HuH-7.5 (cell line): Measurements from ENCODE around the gene IGSF11.
"Not testable (repeated sequence)": the region's sequence is repeated elsewhere in the genome, so short reads cannot be mapped to it uniquely, and the experiment has no call there.

ENCODE experiments used
- DNase-seq: peaks from one replicate; pipeline ENCODE4 v3.0.0; 2011; ENCODE audit warnings: low spot score

The IGSF11 gene

DNA sequence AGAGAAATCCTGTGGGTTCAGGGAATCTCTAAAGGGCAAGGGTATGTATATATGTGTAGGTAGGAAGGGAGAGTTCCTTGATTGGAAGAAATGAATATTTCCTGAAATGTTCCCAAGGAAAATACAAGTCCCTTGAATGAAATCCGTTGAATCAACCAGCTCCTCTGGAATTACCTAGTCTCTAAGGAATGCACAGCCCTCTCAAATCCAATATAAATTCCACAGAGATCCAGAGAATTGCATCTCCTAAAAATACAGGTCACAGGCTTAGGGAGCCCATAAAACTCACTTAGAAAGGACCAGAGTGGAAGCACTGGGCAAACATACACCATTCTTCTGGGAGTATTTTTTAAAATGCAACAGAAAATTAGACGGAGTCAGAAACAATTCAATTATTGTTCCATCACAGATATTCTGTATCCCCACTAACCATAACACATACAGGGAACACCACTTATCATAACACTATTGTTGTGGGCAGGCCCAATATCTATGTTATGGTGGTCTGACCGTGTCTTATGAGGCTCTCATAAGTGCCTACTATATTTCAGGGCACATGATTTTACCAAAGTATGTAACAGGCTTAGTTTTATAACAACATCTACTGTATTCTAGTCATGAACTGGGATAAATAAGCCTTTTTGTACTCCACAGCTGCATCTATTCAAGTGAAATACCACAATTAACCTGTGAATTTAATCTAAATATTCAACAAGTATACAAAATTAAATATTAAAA lies 43.7 kb downstream of the IGSF11 start:
- no peak for DNase-seq

DNA sequence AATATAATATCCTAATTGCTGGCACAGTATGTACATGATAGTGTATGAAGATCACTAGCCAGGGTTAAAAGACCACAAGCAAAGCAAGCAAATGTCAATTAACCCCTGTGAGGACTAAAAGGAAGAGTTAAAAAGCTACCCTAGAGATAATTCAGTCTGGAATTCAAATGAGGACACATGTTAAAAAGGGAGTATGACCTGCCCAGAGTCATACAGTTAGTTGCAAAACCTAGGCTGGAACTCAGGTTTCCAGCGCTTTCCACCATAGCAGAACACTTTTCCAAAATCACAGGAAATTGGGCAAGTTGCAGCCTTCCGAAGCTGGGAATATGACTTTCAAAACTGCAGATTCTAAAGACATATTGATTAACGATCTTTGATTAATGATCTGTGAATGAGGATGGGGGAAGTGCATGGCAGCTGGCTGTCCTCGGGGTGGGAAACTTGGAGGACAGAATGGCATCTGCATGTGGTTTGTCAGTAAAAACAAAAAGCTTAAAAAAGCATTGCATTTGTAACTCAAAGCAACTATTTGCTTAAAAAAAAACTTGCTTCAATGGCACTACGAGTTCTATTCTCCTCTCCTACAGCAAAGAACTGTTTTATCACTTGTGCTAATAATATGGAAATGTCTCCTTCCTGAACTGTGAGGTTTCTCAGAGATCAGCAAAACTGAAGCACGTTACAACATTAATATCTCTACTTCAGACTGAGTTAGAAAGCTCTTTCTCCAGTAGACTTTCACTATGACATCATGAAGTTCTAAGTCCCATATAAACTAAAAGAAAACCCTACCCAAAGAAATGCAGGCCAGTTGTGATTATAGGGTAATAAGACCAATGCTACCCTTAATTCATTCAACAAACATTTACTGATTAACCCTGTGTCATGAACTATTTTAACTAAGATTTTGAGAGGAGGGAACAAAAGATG lies 46.2 kb downstream of the IGSF11 start:
- DNase-seq = no peak

DNA sequence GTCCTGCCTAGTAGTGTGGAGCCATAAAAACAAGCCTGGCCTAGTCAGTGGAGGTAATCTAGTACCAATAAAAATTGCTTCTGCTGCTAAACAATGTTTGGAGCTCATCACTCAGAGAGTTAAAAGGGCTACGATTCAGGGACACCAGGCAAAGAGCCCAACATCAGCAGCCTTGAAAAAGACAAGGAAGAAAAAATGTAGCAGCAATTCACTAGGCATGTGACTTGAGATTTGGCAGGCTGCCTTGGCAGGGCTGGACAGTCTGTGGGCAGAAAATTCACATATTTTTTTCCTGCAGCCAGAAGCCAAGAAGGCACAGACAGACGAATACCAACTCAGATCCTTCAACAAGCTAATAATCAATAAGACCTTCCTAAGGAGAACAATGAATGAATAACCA lies 47.2 kb downstream of the IGSF11 start:
- DNase-seq = no peak

DNA sequence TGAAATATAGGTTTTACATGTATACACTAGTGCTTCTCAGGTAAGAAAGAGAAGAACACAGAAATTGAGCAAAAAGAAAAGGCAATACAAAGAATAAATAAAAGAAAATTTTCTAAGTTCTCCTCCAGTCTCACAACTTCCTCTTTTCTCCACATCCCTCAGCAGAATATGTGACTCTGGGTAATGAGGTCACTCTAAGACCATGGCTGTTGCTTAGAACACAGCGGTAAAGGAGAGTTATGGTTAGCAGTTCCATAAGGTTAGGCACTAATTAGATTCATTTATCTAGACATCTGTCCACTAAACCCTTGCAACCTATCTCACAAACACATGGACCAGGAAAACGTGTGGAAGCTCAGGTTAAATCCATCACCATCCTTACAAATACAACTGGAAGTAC lies 47.9 kb downstream of the IGSF11 start:
- DNase-seq = no peak

DNA sequence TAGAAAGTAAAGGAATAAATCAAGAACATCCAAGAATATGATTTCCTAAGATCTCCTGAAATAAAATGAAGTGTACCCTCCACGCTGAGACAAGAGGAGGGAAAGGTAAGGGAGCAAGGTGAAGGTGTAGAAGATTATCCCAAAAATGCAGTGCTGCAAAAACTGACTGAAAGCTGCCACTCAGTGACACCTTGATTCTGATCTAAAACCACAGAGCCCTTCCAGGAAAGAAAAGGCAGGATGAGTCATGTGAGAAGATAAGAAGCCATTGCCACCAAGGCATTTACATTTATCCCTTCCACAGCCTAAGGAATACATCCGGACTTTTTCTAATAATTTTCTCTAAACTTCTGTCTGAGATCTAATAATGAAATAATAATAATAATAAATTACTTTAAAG lies 49.9 kb downstream of the IGSF11 start:
- DNase-seq = no peak

DNA sequence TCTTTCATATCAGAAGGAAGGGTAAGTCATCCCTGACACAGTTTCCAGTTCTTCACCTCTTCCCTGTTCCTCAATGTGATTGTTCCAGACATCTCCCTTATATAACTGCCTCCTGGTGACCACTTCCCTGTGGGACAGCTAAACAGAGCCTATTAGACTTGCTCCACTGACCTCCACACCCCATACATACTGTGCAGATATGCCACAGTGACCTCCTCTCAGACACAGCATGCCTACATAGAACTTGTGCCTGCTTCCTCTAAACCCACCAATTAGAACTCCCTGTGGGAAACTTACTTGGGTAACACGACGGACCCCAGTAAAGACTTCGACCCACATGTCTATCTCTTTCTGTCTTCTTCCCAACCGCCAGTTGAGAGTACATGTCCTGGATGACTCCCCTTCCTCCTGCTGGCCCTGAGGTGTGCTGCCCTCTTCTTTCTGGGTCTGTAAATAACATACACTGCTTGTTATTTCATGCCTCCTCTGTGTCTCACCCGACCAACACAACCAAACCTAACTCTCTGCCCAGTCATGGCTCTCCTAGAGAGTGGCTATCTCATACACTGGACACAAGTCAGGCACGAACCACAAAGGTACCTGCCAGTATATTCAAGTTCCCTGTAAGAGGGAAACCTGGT lies 53.0 kb downstream of the IGSF11 start:
- DNase-seq = no peak

DNA sequence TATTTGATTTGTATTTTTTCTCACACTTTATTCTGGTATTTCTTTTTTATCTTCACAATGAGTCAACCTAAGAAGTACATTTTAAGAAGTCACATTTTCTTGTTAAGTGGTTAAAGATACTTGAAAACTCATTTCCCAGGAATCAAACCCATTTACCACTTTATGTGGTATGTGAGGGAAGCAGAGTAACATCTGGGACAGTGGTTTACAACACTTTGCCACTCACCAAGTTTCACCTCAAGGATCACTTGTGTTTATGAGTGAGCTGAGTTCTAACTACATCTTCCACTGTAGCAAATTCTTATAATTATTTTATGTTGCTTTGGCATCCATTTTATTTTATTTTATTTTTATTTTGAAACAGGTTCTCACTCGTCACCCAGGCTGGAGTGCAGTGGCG lies 53.8 kb downstream of the IGSF11 start:
- DNase-seq = no peak

DNA sequence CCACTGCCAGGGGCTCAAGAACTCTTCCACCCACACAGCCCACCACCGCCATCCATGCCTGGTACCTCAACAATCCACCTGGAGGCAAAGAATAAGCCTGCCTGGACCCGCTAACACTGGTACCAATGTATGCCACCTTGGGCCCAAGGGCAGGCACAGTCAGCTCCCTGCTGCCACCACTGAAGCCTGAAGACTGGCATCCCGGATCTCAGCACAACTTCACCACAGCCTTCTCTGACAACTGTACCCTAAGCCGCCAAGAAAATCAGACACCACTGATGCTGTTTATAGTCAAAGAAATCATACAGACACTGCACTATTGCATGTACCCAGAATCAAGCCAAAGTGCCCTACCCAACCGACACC lies 56.3 kb downstream of the IGSF11 start:
- DNase-seq = no peak

DNA sequence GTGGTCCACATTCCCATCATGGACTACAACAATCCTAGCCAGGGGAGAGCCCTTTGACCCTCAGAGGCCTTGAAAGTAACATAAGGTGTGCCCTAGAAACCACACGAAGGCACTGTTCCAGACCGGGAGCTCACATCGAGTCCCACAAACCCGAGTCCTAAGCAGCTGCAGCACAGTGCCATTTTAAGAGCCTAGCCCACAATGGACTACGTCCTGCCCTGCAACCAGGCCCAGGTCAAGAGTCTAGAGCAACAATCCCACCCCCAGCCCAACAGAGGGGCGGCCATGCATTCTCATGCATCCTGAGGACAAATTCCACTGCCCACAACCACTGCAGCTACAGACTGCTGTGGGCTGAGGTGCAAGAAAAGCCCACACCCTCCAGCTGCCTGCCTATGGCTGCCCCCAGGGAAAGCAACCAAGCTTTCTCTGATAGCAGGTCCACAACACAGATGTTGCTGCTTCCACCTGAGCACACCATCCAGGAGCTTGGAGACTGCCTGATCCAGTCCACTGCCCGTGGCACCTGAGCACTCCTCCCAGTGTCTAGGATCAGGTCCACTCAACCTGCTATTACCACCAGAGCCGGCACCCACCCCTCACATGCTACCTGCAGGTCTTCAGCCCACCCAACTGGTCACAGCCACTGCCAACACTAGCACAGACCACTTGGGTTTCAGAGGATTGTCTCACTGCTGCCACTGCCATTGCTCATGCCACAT lies 56.8 kb downstream of the IGSF11 start:
- no peak for DNase-seq

DNA sequence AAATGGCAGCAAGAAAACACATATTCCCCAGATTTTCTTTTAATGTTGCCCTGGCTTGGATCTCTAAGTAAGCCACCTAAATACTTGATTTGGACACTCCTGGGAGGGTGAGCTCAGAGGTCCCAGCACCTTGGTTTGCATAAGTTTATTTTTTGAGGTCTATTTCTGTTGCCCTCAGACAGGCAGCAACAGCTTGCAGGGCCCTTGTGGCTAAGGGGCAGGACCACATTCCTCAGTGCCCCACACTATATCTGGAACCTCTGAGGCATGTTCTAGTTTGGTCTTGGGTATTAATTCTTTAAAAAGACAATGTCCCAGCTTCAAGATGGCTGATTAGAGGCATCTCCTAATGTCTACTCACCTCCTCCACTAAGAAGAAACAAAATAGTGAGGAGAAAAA lies 57.5 kb downstream of the IGSF11 start:
- no peak for DNase-seq

DNA sequence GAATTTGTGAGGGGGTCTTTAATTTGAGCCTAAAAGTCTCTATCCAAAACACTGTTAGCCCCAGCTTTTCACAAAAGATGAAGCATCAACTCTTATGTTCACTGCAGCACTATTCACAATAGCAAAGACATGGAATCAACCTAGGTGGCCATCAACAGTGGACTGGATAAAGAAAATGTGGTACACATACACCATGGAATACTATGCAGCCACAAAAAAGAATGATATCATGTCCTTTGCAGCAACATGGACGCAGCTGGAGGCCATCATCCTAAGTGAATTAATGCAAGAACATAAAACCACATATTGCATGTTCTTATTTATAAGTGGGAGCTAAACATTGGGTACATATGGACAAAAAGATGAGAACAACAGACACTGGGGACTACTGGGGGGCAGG lies 59.2 kb downstream of the IGSF11 start:
- DNase-seq = not testable (repeated sequence)

DNA sequence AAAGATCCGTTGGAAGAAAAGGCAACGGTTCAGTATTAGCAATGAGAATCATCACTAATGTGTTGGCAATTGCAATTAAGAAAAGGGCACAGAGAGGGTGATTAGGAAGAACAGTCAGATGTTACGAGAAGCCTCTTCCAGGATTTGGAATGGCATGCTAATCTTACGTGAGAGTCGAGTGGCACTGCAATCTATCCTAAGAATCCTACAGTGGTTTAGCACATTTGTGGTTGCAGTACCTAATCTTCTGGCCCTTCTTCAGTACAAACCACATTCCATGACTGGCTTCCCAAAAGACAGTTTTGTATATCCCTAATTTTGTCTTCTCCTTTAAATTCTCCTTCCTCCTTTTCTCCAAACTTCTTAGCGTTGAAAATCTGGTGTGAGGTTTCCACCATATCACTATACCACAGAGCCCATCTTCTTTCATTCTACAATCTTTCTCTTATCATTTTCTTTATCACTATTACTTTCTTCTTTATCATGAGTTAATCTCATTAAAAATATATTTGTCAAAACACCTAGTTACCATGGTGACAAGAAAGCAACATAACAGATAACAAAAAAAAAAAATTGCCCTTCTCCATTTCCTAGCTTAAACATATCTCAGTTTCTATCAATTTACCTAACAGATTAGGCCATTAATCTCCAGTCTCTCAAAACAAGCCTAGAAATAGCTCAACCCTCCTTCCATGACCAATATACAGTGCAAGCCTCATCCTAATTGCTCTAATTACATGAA lies 60.1 kb downstream of the IGSF11 start:
- DNase-seq = no peak

DNA sequence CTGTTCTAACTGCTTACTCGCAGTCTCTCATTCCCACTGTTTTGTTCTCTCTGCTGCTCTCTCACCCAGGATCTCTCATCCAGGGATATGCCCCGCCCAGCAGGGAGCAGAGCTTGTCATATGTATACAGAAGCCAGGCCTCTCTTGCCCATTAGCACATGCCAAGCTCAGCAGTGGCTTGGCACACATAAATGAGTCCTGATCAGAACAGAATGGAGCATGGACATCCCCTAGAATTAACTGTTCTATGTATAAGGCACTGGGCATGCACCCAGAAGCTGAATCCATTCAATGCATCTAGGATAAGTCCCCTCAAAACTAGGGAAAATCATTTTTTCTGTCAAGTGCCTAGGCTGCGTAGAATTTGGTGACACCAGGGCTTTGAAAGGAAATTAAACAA lies 61.6 kb downstream of the IGSF11 start:
- no peak for DNase-seq

DNA sequence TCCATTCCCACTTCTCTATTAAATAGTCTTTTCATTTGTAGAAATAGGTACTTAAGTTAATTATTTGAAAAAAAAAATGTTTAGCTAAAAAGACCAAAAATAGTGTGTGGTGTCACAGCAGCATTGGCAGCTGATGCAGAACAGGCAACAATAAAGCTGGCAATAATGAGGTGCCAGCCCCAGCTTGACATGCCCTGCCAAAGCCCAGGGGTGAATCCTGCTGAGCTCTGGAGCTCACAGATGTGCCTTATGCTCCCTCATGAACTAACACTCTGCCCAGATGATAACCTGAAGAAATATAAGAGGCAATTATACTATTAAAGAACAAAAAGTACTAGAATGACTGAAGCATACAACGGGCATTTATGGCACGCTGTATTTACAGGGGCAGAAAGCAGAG lies 63.8 kb downstream of the IGSF11 start:
- no peak for DNase-seq

DNA sequence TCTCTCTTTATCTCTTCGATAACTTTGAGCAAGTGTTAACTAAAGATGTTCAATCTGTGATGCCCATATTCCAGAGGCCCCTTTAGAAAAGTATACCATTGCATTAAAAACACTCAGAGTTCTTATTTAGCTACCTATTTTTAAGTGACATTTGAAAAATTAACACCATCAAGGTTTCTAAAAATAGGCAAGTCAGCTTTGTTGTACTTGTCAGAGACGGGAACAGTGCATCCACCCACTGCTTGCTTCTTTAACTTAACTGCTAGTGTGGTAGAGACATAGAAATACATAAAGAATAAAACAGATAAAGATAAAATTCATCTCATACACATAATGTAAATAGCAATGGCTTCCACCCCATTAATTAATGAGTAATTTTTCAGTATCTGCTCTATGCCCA lies 66.0 kb downstream of the IGSF11 start:
- no peak for DNase-seq

DNA sequence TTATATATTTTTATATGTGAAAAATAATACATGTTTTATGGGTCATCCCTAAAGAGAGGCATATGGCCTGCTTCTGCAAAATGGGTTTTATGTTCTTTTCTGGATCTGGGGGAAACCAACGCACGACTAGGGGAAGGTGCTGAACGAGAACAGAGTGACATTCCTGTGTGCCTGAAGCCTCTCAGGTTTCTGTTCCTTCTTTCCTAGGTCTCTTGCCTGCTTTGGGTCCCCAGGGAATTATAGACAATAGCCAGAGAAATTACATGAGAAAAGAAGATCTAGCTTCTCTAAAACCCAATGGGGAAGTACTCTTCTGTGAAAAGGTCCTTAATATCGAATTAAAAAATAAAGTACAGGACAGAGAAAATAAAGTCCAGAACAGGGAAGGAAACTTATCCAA lies 66.5 kb downstream of the IGSF11 start:
- no peak for DNase-seq

DNA sequence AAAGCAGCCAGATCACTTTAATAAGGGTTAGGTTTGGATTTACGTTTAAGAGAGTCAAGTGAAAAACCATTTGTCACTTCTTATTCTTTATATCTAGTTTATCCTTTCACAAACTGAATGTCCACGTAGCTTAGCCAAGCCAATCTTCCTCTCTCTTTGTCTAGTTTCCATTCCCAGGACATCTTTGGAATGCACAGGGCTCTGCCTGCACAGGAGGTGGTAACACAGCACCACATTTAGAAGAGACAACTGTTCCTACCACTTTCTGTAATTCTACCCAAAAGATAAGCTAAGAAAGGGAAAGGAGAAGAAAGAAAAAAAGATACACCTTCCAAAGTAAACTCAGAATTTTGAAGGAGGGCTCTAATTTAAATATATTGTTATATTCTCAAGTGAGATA lies 67.9 kb downstream of the IGSF11 start:
- DNase-seq = no peak

DNA sequence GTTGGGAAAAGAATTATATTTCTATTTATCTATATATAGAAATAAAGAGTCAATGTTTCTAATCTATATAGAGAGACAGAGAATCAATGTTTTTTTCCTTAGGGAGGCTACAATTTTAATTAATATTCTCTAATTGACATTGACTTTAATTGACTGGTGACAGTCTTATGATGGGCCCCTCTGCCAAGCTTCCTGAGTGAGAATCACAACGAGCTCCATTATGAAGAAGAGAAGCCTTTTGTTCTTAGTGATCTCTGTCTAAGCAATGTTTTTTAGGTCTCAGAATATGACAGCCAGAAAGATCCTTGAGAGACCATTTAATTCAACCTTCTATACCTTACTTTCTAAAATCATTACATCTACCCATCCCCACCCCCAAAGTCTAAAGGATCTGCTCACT lies 70.9 kb downstream of the IGSF11 start:
- DNase-seq = no peak

DNA sequence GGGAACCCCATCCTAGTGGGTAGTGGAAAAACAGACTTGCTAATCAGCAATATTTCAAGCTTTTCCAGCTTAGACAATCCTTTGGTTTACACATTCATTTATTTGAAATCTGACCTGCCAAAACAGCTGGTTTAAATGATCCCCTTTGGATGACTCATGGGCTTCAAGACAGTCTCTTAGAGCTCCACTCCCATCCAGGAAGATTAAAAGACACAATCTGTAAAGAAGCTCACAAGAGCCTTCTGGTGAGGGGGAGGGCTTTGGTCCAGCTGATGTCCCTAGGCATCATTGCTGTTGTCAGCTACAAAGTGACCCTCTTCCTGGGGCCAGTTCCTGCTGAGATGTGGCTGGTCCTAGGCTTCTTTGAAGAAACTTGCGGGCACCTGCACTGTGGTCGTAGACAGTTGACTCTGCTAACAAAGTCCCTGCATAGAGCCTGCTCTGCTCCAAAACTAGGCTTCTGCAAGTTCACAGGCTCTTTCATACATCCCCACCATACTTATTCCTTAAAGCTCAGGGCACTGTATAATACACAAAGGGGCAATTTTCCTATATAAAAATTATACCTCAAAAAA lies 73.7 kb downstream of the IGSF11 start:
- no peak for DNase-seq

DNA sequence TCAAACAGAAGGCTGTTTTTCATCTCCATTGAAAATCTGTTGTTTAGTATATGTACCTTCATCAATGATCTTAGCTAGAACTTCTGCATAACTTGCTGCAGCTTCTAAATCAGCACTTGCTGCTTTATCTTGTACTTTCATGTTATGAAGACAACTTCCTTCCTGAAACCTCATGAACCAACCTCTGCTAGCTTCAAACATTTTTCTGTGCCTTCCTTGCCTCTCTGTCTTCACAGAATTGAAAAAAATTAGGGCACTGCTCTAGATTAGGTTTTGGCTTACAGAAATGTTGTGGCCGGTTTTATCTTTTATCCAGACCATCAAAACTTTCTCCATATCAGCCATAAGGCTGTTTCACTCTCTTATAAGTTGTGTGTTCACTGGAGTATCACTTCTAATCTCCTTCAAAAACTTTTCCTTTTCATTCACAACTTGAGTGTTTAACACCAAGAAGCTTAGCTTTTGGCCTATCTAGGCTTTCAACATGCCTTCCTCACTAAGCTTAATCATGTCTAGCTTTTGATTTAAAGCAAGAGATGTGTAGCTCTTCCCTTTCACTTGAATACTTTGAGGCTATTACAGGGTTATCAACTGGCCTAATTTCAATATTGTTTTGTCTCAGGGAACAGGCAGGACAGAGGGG lies 78.6 kb downstream of the IGSF11 start:
- no peak for DNase-seq

DNA sequence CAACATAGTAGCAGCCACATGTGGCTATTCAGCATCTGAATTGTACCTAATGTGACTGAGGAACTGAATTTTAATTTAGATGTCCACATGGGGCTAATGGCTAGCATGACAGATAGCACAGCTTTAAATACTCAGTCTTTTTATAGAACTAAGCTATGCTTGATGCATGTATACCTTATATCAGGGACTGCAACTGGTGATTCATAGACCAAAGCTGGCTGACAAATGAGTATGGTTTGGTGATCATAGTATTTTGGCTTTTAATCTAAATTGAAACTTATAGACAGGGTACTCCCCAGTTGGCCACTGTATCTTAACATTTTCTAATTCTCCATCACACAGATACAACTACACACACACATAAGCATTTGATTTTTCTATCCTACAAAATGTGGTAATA lies 83.6 kb downstream of the IGSF11 start:
- DNase-seq = no peak
